ENCODE data around the gene SOX6. TPM values are rescaled to one million over a fixed set of nuclear protein-coding genes. Genes with fewer than 3 reads are reported as not detected.

The SOX6 gene
- total RNA-seq, 1 experiment from 2014 or later: not detected

- H3K56ac ChIP-seq (ENCODE audit: insufficient read length, low read depth, low read length): no peak overlapping the region
- no peak overlapping the region for H3K4me3 Mint-ChIP-seq
- no peaks in the 10 kb centered on the region for H3K4me1 Mint-ChIP-seq
- H4K8ac ChIP-seq (replicated peaks; ENCODE audit: insufficient read length, low read depth, low read length): no peak overlapping the region
- no peaks in the 10 kb centered on the region for H3K79me1 ChIP-seq (ENCODE audit: insufficient read depth, low read depth, low read length, poor library complexity, severe bottlenecking)
- no peak overlapping the region for H2AFZ ChIP-seq (ENCODE audit: low read length)
- H2BK120ac ChIP-seq (ENCODE audit: low read depth, low read length, poor library complexity, severe bottlenecking): no peak overlapping the region
- peaks cover 1% of the 10 kb centered on the region for H3K27me3 Mint-ChIP-seq (ENCODE audit: low read depth)
- H3K18ac ChIP-seq (ENCODE audit: insufficient read length, low read depth, low read length): no peak overlapping the region
- no peaks in the 10 kb centered on the region for H3K79me2 ChIP-seq (ENCODE audit: insufficient read depth, low read length)
- H2BK15ac ChIP-seq (ENCODE audit: low read depth, low read length): no peak overlapping the region
- no peak overlapping the region for H4K5ac ChIP-seq (ENCODE audit: insufficient read length, low read depth, low read length)
- H2BK5ac ChIP-seq (ENCODE audit: insufficient read length, low read length): no peak overlapping the region
- no peak overlapping the region for H2AK5ac ChIP-seq (ENCODE audit: insufficient read length, low read length)
- H2BK20ac ChIP-seq (ENCODE audit: low read depth, low read length, poor library complexity, severe bottlenecking): no peak overlapping the region
- no peak overlapping the region for H3T11ph ChIP-seq (ENCODE audit: low read length)
- no peak overlapping the region for H3K4ac ChIP-seq (ENCODE audit: low read depth, low read length)
- no peak overlapping the region for H3K14ac ChIP-seq (ENCODE audit: insufficient read depth, low read length)
- H4K91ac ChIP-seq (ENCODE audit: insufficient read length, low read depth, low read length): no peak overlapping the region
- no peaks in the 10 kb centered on the region for H3K9me3 ChIP-seq (ENCODE audit: control insufficient read depth, low read depth, low read length)
- no peak overlapping the region for H3K27ac ChIP-seq (ENCODE audit: insufficient read length, low read depth, low read length)
- DNase-seq: no peak
- H3K23me2 ChIP-seq (ENCODE audit: insufficient read length, low read depth, low read length, poor library complexity, severe bottlenecking): no peaks in the 10 kb centered on the region
- no peaks in the 10 kb centered on the region for H4K20me1 ChIP-seq (ENCODE audit: control insufficient read depth, insufficient read depth, insufficient read length)
- no peak overlapping the region for H3K4me2 ChIP-seq (ENCODE audit: insufficient read depth, insufficient read length, low read length)
- no peak overlapping the region for H2BK12ac ChIP-seq (ENCODE audit: insufficient read length, low read depth, low read length)
- H3K4me1 ChIP-seq (ENCODE audit: insufficient read depth, low read length): no peaks in the 10 kb centered on the region
- H3K23ac ChIP-seq (ENCODE audit: insufficient read length, low read depth, low read length): no peak overlapping the region
- no peaks in the 10 kb centered on the region; a peak in 1 of 7 replicates for H3K36me3 Mint-ChIP-seq (ENCODE audit: insufficient read depth in 1 of 3, low read depth in 3 of 3)
- no peak for TF ChIP-seq CTCF (conservative IDR thresholded peaks at IDR 0.05)
- H3K9me3 Mint-ChIP-seq: peaks cover 0 to 8% of the 10 kb centered on the region in 2 experiments; a peak in 3 of 5 replicates
- H3K27ac Mint-ChIP-seq: no peak overlapping the region
- WGBS (ENCODE audit: extremely low coverage, insufficient read length, low lambda C conversion rate): no CpG with 5 or more reads among the region's 2 CpGs
- H3K9ac ChIP-seq (ENCODE audit: extremely low read depth, insufficient read length, low read length): no peak overlapping the region
- no peaks in the 10 kb centered on the region for H3K27me3 ChIP-seq (ENCODE audit: insufficient read depth, low read length)
Measured at GRCh38 chr11:15926071-15926470, 430.3 kb downstream of the SOX6 start.
